Measurements from ENCODE around the gene SKAP1.

GRCh38 chr17:48479014-48479402, 49.0 kb upstream of the SKAP1 start:
- no peak for TF ChIP-seq POLR2A (IDR thresholded peaks at IDR 0.05; ENCODE audit: low read length)
- TF ChIP-seq GATA1 (IDR thresholded peaks at IDR 0.05; ENCODE audit: low read depth, low read length), result no peak

All from erythroblast (primary cell).